ENCODE measurements around the gene PNPLA5. TPM values are rescaled to one million over a fixed set of nuclear protein-coding genes. Genes with fewer than 3 reads are reported as not detected.

The PNPLA5 gene
- polyA plus RNA-seq, 3 donors = not detected

- 78% methylated on average over 2 of the region's 8 CpGs for WGBS (ENCODE audit: insufficient coverage)
- no peak for DNase-seq
- H3K9me3 ChIP-seq (replicated peaks in 1 of 2; ENCODE audit: control insufficient read depth in 1 of 2, insufficient read depth in 1 of 2, low read length in 2 of 2) = no peaks in the 10 kb centered on the region
- intact Hi-C loops (cut with micrococcal nuclease) = no loop called here
- H3K9me3 Mint-ChIP-seq = no peaks in the 10 kb centered on the region
- TF ChIP-seq CTCF (IDR thresholded peaks at IDR 0.05) = no peak
- H3K27ac Mint-ChIP-seq = no peak overlapping the region
- no peaks in the 10 kb centered on the region for H3K79me2 ChIP-seq (ENCODE audit: insufficient read depth, low read length)
- no peaks in the 10 kb centered on the region for H3K4me1 ChIP-seq (ENCODE audit: control insufficient read depth in 1 of 2, insufficient read depth in 2 of 2, low read length in 2 of 2)
- no peak overlapping the region for H3K4me3 Mint-ChIP-seq
- peaks cover 0 to 13% of the 10 kb centered on the region in 2 donors for H3K27me3 ChIP-seq (ENCODE audit: control insufficient read depth in 2 of 2, insufficient read depth in 2 of 2, low read length in 2 of 2)
- no peaks in the 10 kb centered on the region for H3K36me3 Mint-ChIP-seq
- no peaks in the 10 kb centered on the region for H3K36me3 ChIP-seq (replicated peaks in 1 of 2; ENCODE audit: control insufficient read depth in 1 of 2, insufficient read depth in 2 of 2, low read length in 2 of 2)
- no peak overlapping the region for H2AFZ ChIP-seq (ENCODE audit: insufficient read depth, low read depth, low read length, poor library complexity, severe bottlenecking)
- H3K4me2 ChIP-seq (replicated peaks; ENCODE audit: extremely low read depth, low read length, poor library complexity, severe bottlenecking) = no peak overlapping the region
- H3K27ac ChIP-seq (ENCODE audit: low read depth in 1 of 2, low read length in 2 of 2) = no peak overlapping the region
- peaks cover 16 to 30% (median 19%) of the 10 kb centered on the region in 3 donors for H3K27me3 Mint-ChIP-seq (ENCODE audit: low read depth in 3 of 3)
- no peaks in the 10 kb centered on the region for H4K20me1 ChIP-seq (ENCODE audit: insufficient read depth, low read length)
- no peaks in the 10 kb centered on the region for H3K4me1 Mint-ChIP-seq
- H3K4me3 ChIP-seq (replicated peaks in 1 of 3; ENCODE audit: low read depth in 2 of 3, low read length in 3 of 3) = no peak overlapping the region
- H3K9ac ChIP-seq (ENCODE audit: insufficient read depth, low read length, poor library complexity, severe bottlenecking) = no peak overlapping the region
These were observed 5.6 kb downstream of the PNPLA5 start for GRCh38 chr22:43886231-43886630.

- Histone ChIP-seq H3K4me2 (replicated peaks; ENCODE audit: extremely low read depth, low read length, poor library complexity, severe bottlenecking) (no peak overlapping the region), H3K4me1 (ENCODE audit: control insufficient read depth in 1 of 2, insufficient read depth in 2 of 2, low read length in 2 of 2) (no peaks in the 10 kb centered on the region), H2AFZ (ENCODE audit: insufficient read depth, low read depth, low read length, poor library complexity, severe bottlenecking) (no peak overlapping the region), H3K9ac (ENCODE audit: insufficient read depth, low read length, poor library complexity, severe bottlenecking) (no peak overlapping the region), H3K36me3 (replicated peaks in 1 of 2; ENCODE audit: control insufficient read depth in 1 of 2, insufficient read depth in 2 of 2, low read length in 2 of 2) (no peaks in the 10 kb centered on the region), H3K27ac (ENCODE audit: low read depth in 1 of 2, low read length in 2 of 2) (no peak overlapping the region), H3K79me2 (ENCODE audit: insufficient read depth, low read length) (no peaks in the 10 kb centered on the region), H4K20me1 (ENCODE audit: insufficient read depth, low read length) (no peaks in the 10 kb centered on the region), H3K27me3 (ENCODE audit: control insufficient read depth in 2 of 2, insufficient read depth in 2 of 2, low read length in 2 of 2) (peaks cover 0 to 8% of the 10 kb centered on the region in 2 donors), H3K4me3 (replicated peaks in 1 of 3; ENCODE audit: low read depth in 2 of 3, low read length in 3 of 3) (no peak overlapping the region), H3K9me3 (replicated peaks in 1 of 2; ENCODE audit: control insufficient read depth in 1 of 2, insufficient read depth in 1 of 2, low read length in 2 of 2) (no peaks in the 10 kb centered on the region)
- no peaks in the 10 kb centered on the region for H3K9me3 Mint-ChIP-seq
- no peak for TF ChIP-seq CTCF (IDR thresholded peaks at IDR 0.05)
- H3K36me3 Mint-ChIP-seq = no peaks in the 10 kb centered on the region
- DNase-seq = no peak
- intact Hi-C loops (cut with micrococcal nuclease) = no loop called here
- H3K4me3 Mint-ChIP-seq = no peak overlapping the region
- WGBS (ENCODE audit: insufficient coverage) = 92% methylated on average over 4 of the region's 6 CpGs
- H3K4me1 Mint-ChIP-seq = no peaks in the 10 kb centered on the region
- peaks cover 12 to 25% (median 15%) of the 10 kb centered on the region in 3 donors for H3K27me3 Mint-ChIP-seq (ENCODE audit: low read depth in 3 of 3)
- no peak overlapping the region for H3K27ac Mint-ChIP-seq
These were observed 6.0 kb downstream of the PNPLA5 start for GRCh38 chr22:43885786-43886185.

Measured in CD14-positive monocyte (primary cell).